GF-D8 (cell line): ENCODE measurements around the gene MYO7B.
"Not testable (repeated sequence)": the region's sequence is repeated elsewhere in the genome, so short reads cannot be mapped to it uniquely, and the experiment has no call there.

Experiments used
- DNase-seq: peaks from one replicate; lab custom pipeline; 2025; lab: John Stamatoyannopoulos, UW

MYO7B gene

GRCh38 chr2:127552846-127553245 is 17.4 kb downstream of the MYO7B start:
- DNase-seq = no peak

GRCh38 chr2:127558911-127559310 is 23.4 kb downstream of the MYO7B start:
- DNase-seq = no peak

- DNase-seq = no peak
Measured at GRCh38 chr2:127559454-127559853, 24.0 kb downstream of the MYO7B start.

GRCh38 chr2:127560201-127560930 is 24.9 kb downstream of the MYO7B start:
- DNase-seq = no peak

- DNase-seq = no peak
Measured at GRCh38 chr2:127560931-127561280, 25.4 kb downstream of the MYO7B start.

GRCh38 chr2:127561371-127561770 is 25.9 kb downstream of the MYO7B start:
- no peak for DNase-seq

GRCh38 chr2:127562936-127563335 is 27.5 kb downstream of the MYO7B start:
- no peak for DNase-seq

GRCh38 chr2:127563458-127564428 is 28.3 kb downstream of the MYO7B start:
- DNase-seq = no peak

GRCh38 chr2:127564429-127565260 is 29.2 kb downstream of the MYO7B start:
- no peak for DNase-seq

GRCh38 chr2:127565261-127566138 is 30.0 kb downstream of the MYO7B start:
- DNase-seq = no peak

GRCh38 chr2:127566139-127566417 is 30.6 kb downstream of the MYO7B start:
- no peak for DNase-seq

- no peak for DNase-seq
Measured at GRCh38 chr2:127566576-127566975, 31.1 kb downstream of the MYO7B start.

- no peak for DNase-seq
Measured at GRCh38 chr2:127567351-127567854, 31.9 kb downstream of the MYO7B start.

GRCh38 chr2:127568128-127568527 is 32.6 kb downstream of the MYO7B start:
- no peak for DNase-seq

GRCh38 chr2:127569666-127570065 is 34.2 kb downstream of the MYO7B start:
- DNase-seq = no peak

- no peak for DNase-seq
Measured at GRCh38 chr2:127570282-127571250, 35.1 kb downstream of the MYO7B start.

GRCh38 chr2:127572352-127572751 is 36.9 kb downstream of the MYO7B start:
- not testable (repeated sequence) for DNase-seq

GRCh38 chr2:127572841-127573240 is 37.4 kb downstream of the MYO7B start:
- no peak for DNase-seq

GRCh38 chr2:127573298-127573697 is 37.8 kb downstream of the MYO7B start:
- no peak for DNase-seq

GRCh38 chr2:127573771-127574170 is 38.3 kb downstream of the MYO7B start:
- no peak for DNase-seq
